Motor neuron (in vitro differentiated cells): ENCODE data around the gene GABRA1. TPM values are rescaled to one million over a fixed set of nuclear protein-coding genes. Genes with fewer than 3 reads are reported as not detected.

ENCODE experiments used
- ATAC-seq, 8 experiments: fragments of 200-7000 bp; cut with Tn5 transposase; replicated peaks in 6 of 8; 2 replicates each; pipeline ENCODE4 v1.8.0; 2021; ENCODE audit warnings: mild to moderate bottlenecking in 8 of 8, moderate library complexity in 8 of 8
- H3K27ac ChIP-seq, 2 donors: fragments of 250-450 bp; sonication (Bioruptor Pico); 2 replicates each; pipeline ENCODE4 v1.9.0; 2021; ENCODE audit warnings: antibody characterized with exemption in 2 of 2, mild to moderate bottlenecking in 2 of 2, moderate library complexity in 1 of 2
- H3K4me1 ChIP-seq, 2 donors: fragments of 250-450 bp; sonication (Bioruptor Pico); replicated peaks in 1 of 2; 2 replicates each; pipeline ENCODE4 v1.6.1; 2021; ENCODE audit warnings: antibody characterized with exemption in 2 of 2, mild to moderate bottlenecking in 2 of 2, moderate library complexity in 1 of 2
- H3K4me3 ChIP-seq, 5 donors: fragments of 250-450 bp; sonication (Bioruptor Pico); 2 replicates each; pipeline ENCODE4 v1.9.0; 2021; ENCODE audit warnings: antibody characterized with exemption in 5 of 5, mild to moderate bottlenecking in 5 of 5, moderate library complexity in 4 of 5
- WGBS, 10 experiments: fragments of 450-650 bp; shearing (Covaris generic); methylation state at CpG; one replicate each; pipeline ENCODE4 v1.0.0; 2022; 5-methylcytosine and 5-hydroxymethylcytosine counted together
- in situ Hi-C, 9 experiments: fragments of 400-800 bp; cut with MboI; loops; one replicate each; pipeline ENCODE4 v1.15.0; 2021; ENCODE audit warnings: low sequenced_read_pairs in 9 of 9, low pct_unique_long_range_greater_than_20kb in 2 of 9; ENCODE audit not compliant: unreplicated experiment in 9 of 9
- total RNA-seq, 8 experiments: library from RNA; unstranded; fragments of 300-600 nt; gene quantifications; 2 replicates each; pipeline versions ENCODE4 v1.2.3 to v1.2.4, GENCODE V29; 2022

The GABRA1 gene
- total RNA-seq = 1 to 10 TPM in 2 of 8 experiments, under 1 TPM in 4, not detected in 2; 0.20 to 1.7 (median 0.64) TPM

DNA sequence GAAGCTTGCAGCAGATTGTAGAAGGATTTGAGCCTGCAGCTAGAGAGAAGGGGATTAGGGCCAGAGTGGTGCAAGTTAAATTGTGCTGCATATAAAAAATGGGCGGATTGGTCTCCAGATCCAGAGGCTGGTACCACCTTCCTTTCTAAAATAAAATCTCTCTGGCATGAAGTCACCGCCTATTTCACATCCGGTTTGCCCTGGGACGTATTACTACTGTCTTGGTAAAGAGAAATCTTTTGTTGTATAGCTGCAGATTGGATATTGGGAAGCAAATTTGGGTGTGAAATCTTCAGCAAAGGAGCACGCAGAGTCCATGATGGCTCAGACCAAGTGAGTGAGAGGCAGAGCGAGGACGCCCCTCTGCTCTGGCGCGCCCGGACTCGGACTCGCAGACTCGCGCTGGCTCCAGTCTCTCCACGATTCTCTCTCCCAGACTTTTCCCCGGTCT is at the start of gene GABRA1:
Gene GABRA1, plus strand, starts transcription at position 180 of the 451 bp plus-strand sequence. CDS start 2,691 bp downstream, outside the sequence.
- ATAC-seq = peak in 6 of 8 experiments; percentile 59 to 98 (median 94)
- H3K4me3 ChIP-seq = peak within 1 kb of the TSS; percentile 33 to 50 (median 39)
- no peak within 1 kb of the TSS for H3K27ac ChIP-seq
- H3K4me1 ChIP-seq = peaks cover 3 to 12% of the 10 kb centered on the region in 2 donors
- in situ Hi-C loops = no loop called here
- 0% methylated on average over 1 to 5 of the region's 16 CpGs; no CpG with 5 or more reads in 3 of the 10 experiments for WGBS, 10 experiments

DNA sequence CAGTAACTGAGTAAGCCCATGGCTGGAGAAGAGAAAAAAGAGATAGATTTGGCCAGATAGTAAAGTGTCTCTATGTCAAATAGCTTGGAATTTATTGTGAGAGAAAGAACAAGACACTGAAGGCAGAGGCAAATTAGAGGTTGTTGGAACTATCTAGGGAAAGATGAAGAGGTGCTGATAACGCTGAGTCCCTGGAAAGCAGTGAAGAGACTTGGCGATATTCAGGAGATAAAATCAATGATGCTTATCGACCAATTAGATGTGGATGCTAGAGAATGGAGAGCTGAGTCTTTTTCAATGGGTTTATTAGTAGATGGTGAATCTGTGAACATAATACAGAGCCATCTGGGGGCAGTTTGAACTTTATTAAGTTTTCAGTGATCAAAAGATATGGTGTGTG is 48.6 kb upstream of the GABRA1 start:
- Histone ChIP-seq H3K4me1 (no peaks in the 10 kb centered on the region), H3K4me3 (no peak overlapping the region), H3K27ac (no peak overlapping the region)
- 0 to 97% (median 75%) methylated on average over 1 to 3 of the region's 3 CpGs; no CpG with 5 or more reads in 2 of the 10 experiments for WGBS, 10 experiments
- in situ Hi-C loops = no loop called here
- ATAC-seq = no peak

DNA sequence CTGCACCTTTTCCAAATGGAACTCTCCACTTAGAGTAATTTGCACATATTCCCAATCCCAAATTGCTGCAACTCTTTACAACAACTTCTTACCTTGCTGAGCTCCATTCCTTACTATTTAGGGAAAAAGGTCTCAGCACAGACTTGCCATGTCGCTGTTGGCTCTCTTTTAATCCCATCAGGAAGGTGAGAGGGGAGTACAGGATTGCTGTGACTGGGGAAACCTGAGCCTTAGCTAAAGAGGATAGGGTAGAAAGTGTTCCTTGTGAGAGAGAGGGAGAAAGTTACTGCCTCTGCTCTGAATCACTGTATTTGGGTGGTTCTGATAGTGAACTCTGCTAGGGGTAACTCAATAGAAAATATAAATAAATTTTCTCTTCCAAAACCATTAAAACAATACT is 43.7 kb upstream of the GABRA1 start:
- WGBS, 10 experiments = 0 to 100% methylated on average over 1 of the region's 1 CpG; no CpG with 5 or more reads in 8 of the 10 experiments
- H3K4me3 ChIP-seq = no peak overlapping the region
- in situ Hi-C loops = no loop called here
- no peak for ATAC-seq
- H3K27ac ChIP-seq = no peak overlapping the region
- no peaks in the 10 kb centered on the region for H3K4me1 ChIP-seq

DNA sequence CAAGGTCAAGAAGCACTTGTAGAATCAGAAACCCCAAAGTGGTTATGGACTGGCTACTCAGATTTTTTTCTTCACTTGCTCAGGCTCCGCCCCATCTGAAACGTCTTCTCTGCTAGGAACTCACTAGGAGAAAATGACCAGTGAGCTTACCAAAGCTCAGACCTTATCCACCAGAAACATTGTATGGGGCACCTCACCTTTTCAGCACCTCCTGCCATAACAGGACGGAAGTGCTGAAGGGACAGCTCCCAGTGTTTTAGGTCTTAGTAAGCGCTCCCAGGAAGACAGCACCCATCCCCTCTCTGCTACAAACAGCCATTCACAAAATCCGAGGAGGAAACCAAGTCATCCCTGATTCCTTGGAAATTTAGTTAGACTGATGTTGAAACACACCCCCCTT is 1.2 kb upstream of the GABRA1 start:
- 0 to 48% (median 40%) methylated on average over 1 to 4 of the region's 5 CpGs; no CpG with 5 or more reads in 3 of the 10 experiments for WGBS, 10 experiments
- H3K4me3 ChIP-seq = peak overlapping the region in 4 of 5 donors; percentile 33 to 50 (median 37)
- in situ Hi-C loops = no loop called here

DNA sequence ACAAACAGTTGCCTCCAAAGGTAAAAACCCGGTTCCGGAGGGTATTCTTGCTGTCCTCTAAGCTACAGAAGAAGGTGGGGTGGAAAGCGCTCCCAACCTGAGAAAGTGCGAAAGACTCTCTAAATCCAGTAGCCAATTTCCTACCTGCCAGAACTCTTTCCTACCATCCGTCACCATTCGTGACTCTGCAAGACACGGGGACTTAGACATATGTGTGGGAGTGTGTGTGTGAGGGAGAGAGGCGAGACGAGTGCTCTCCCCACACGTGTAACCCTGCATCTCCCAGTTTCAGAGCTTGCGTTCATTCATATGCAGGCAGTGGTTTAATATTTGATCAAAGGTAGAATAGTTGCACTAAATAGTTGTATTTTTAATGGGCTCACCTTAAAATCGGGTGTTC is 473 bp upstream of the GABRA1 start:
- H3K27ac ChIP-seq = no peak overlapping the region
- WGBS, 10 experiments = 0 to 20% (median 8%) methylated on average over 2 to 9 of the region's 12 CpGs; no CpG with 5 or more reads in 3 of the 10 experiments
- in situ Hi-C loops = no loop called here
- peak overlapping the region; percentile 33 to 50 (median 39) for H3K4me3 ChIP-seq
- peaks cover 3 to 12% of the 10 kb centered on the region in 2 donors for H3K4me1 ChIP-seq
- ATAC-seq = peak in 5 of 8 experiments; percentile 39 to 69 (median 61)

More for the DNA sequence above, 1.2 kb upstream of the GABRA1 start:
- Histone ChIP-seq H3K27ac (no peak overlapping the region), H3K4me1 (peaks cover 3 to 12% of the 10 kb centered on the region in 2 donors)
- peak in 3 of 8 experiments; percentile 26 to 57 (median 31) for ATAC-seq

DNA sequence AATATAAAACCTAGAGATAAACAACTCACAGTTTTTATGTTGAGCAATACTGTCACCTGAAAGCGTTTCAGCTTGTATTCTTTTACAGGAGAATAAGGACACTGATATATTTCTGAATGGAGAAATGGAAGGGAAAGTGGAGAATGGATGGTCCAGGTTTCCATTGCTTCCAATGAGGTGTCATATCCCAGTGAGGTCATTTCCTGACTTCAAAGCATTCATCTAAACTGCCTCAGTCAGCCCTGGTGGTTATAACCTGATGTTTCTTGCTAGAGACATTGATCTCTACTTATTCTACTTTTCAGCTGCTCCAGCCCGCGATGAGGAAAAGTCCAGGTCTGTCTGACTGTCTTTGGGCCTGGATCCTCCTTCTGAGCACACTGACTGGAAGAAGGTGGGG is 2.6 kb downstream of the GABRA1 start:
- peaks cover 3 to 12% of the 10 kb centered on the region in 2 donors for H3K4me1 ChIP-seq
- H3K27ac ChIP-seq = no peak overlapping the region
- in situ Hi-C loops = loop anchor here in 1 of 9 experiments (25.0 kb wide), 1 partner anchor 1487 kb away; no protein-coding TSS in a partner anchor
- 0 to 100% (median 79%) methylated on average over 1 to 3 of the region's 3 CpGs; no CpG with 5 or more reads in 1 of the 10 experiments for WGBS, 10 experiments
- no peak for ATAC-seq
- H3K4me3 ChIP-seq = no peak overlapping the region

DNA sequence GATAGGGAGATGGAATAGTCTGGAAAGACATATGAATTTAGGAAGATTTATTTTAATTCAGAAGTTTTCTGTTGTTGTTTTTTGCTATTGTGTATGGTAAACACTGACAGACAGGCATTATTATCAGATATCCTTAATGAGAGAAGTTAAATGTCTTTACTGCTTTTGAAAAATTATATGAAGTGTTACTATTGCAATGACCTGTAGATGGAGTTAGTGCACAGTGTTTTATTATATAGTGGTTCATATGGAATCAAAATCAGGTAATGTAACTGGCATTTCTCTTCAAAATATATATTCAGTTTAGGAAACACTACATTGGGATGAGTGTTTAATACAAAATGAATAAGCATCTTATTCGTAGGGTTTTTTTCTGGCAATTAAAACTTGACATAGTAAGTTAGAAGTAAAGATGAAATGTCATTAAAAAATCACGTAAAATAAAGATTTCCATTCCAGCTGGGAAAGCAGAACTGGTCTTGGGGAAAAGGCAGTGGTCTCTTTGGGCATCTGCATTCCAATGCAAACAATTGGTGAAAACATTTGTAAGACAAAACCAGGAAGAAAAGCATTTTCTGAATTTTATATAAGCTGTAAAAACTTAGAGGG is 3.9 kb downstream of the GABRA1 start:
- Histone ChIP-seq H3K27ac (no peak overlapping the region), H3K4me1 (peaks cover 3 to 12% of the 10 kb centered on the region in 2 donors), H3K4me3 (no peak overlapping the region)
- no peak for ATAC-seq
- 0 to 50% (median 19%) methylated on average over 1 to 2 of the region's 2 CpGs for WGBS, 10 experiments
- in situ Hi-C loops = loop anchor here in 1 of 9 experiments (25.0 kb wide), 1 partner anchor 1486 kb away; no protein-coding TSS in a partner anchor

DNA sequence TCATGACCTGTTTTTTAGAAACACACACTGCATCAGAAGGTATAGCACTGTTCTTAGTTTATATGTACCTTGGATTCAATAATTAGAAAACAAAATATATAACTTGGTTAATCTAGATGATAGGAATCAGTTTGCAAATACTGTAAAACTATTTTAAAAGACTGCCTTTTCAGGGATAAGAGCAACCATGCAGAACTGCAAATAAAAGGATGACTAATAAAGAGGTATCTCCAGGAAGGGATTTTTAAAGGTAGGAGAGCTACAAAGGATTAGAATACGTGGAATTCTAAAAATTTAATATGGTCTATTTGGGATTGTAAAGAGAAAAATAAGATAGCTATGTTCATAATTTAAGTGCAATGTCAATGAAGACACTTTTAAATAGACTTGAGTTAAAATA is 9.4 kb downstream of the GABRA1 start:
- WGBS, 10 experiments = 0 to 91% (median 0%) methylated on average over 1 of the region's 1 CpG; no CpG with 5 or more reads in 3 of the 10 experiments
- Histone ChIP-seq H3K27ac (no peak overlapping the region), H3K4me3 (no peak overlapping the region), H3K4me1 (no peaks in the 10 kb centered on the region)
- in situ Hi-C loops = loop anchor here in 1 of 9 experiments (25.0 kb wide), 1 partner anchor 1480 kb away; no protein-coding TSS in a partner anchor
- ATAC-seq = no peak

DNA sequence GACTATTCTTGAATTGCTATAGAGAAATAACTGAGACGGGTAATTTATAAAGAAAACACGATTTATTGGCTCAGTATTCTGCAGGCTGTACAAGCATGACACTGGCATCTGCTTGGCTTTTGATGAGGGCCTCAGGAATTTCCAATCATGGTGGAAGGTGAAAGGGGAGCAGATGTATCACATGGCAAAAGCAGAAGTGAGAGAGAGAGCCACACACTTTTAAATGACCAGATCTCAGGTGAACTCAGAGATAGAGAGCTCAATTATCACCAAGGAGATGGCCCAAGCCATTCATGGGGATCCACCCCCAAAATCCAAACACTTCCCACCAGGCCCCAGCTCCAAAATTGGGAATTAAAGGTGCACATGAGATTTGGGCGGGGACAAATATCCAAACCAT is 15.3 kb downstream of the GABRA1 start:
- WGBS, 10 experiments = 13 to 95% (median 79%) methylated on average over 2 to 3 of the region's 3 CpGs; no CpG with 5 or more reads in 1 of the 10 experiments
- Histone ChIP-seq H3K4me3 (no peak overlapping the region), H3K27ac (no peak overlapping the region), H3K4me1 (no peaks in the 10 kb centered on the region)
- in situ Hi-C loops = loop anchor here in 1 of 9 experiments (25.0 kb wide), 1 partner anchor 1474 kb away; no protein-coding TSS in a partner anchor
- ATAC-seq = no peak

DNA sequence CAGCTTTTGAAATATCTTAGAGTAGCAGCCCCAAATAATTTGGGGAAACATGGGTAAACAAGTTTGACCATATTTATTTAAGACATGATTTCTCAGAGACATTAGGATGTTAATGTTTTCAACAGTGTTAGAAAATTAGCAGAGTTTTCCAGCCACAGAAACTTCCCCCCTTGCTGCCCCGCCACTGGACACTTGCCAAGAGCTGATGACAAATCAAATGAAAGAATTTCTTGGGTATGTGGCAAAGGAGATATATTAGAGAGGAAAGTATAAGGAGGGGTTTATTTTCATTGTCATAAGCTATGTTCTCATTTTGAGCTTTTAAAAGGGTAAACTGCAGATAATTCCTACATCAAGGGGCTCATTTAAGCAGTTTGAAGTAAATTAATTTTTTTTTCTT is 15.9 kb downstream of the GABRA1 start:
- Histone ChIP-seq H3K27ac (no peak overlapping the region), H3K4me1 (no peaks in the 10 kb centered on the region), H3K4me3 (no peak overlapping the region)
- WGBS, 10 experiments = 0 to 100% (median 81%) methylated on average over 1 of the region's 1 CpG; no CpG with 5 or more reads in 2 of the 10 experiments
- no peak for ATAC-seq
- in situ Hi-C loops = loop anchor here in 1 of 9 experiments (25.0 kb wide), 1 partner anchor 1473 kb away; no protein-coding TSS in a partner anchor

DNA sequence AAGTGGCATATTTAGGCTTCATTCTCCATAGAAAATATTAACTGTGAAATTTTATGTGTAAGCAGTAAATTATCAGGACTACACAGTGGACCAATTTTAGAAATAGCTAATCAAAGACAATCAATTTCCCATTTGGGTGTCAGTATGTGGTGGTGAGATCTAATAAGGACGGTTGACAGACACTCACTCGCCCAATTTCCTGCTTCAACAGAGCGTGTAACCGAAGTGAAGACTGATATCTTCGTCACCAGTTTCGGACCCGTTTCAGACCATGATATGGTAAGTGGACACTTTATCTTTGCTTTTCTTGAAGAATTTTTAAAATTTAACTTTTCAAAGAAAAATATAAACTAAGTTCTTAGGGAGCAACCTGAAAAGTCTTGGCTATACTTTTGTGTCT is 17.6 kb downstream of the GABRA1 start:
- no peaks in the 10 kb centered on the region for H3K4me1 ChIP-seq
- H3K27ac ChIP-seq = no peak overlapping the region
- in situ Hi-C loops = loop anchor here in 1 of 9 experiments (25.0 kb wide), 1 partner anchor 1472 kb away; no protein-coding TSS in a partner anchor
- H3K4me3 ChIP-seq = no peak overlapping the region
- 25 to 100% (median 80%) methylated on average over 1 to 7 of the region's 7 CpGs; no CpG with 5 or more reads in 2 of the 10 experiments for WGBS, 10 experiments
- ATAC-seq = no peak

DNA sequence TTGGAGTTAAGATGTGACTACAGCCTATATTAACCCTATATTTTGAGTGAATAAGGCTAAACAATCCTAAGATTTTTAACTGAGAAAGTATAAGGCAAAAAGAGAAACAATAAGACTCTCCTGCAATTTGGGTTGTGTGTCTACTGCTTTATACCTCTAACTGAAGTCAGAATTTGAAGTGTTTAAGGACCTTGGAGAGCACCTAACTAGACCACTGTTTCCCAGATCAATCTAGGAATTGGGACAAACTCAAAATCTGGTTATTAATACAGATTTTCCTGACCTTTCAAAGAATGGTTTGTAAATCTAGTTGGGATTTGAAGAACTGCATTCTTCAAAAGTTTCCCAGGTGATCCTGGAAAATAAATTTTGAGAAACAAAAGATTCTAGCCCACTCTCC is 42.1 kb downstream of the GABRA1 start:
- ATAC-seq = no peak
- in situ Hi-C loops = no loop called here
- Histone ChIP-seq H3K4me3 (no peak overlapping the region), H3K4me1 (no peaks in the 10 kb centered on the region), H3K27ac (no peak overlapping the region)

DNA sequence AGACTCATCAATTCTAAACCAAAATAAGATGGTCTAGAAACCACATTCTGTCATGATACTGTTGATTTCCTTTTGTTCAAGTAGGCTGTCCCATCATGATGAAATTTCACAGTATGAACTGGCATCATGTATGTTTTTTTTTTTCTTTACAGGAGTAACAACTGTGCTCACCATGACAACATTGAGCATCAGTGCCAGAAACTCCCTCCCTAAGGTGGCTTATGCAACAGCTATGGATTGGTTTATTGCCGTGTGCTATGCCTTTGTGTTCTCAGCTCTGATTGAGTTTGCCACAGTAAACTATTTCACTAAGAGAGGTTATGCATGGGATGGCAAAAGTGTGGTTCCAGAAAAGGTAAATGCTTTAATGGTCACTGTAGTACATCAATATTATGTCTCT is 47.6 kb downstream of the GABRA1 start:
- Histone ChIP-seq H3K4me1 (peaks cover 0 to 2% of the 10 kb centered on the region in 2 donors), H3K4me3 (no peak overlapping the region), H3K27ac (no peak overlapping the region)
- WGBS, 10 experiments = 0 to 83% (median 67%) methylated on average over 1 of the region's 1 CpG; no CpG with 5 or more reads in 5 of the 10 experiments
- in situ Hi-C loops = no loop called here
- peak in 4 of 8 experiments; percentile 49 to 62 (median 53) for ATAC-seq
